Esophagus muscularis mucosa (tissue), 4 donors: Measurements from ENCODE around the gene ABCB4.

ENCODE experiments used
- CTCF ChIP-seq, 3 experiments: fragments of 200-600 bp in 2 of 3; fragments of 450-650 bp in 1 of 3; sonication (generic) in 2 of 3; IDR thresholded peaks; one replicate each; pipeline ENCODE4 v1.5.1; 2017 to 2019; ENCODE audit warnings: antibody characterized with exemption in 3 of 3, mild to moderate bottlenecking in 2 of 3, moderate library complexity in 1 of 3
- EP300 ChIP-seq: sonication (generic); formaldehyde crosslinking; IDR thresholded peaks from one replicate; pipeline ENCODE4 v1.6.1; 2017; ENCODE audit warnings: antibody characterized with exemption
- POLR2A ChIP-seq: fragments of 450-650 bp; IDR thresholded peaks from one replicate; pipeline ENCODE4 v1.6.1; 2017; ENCODE audit warnings: antibody characterized with exemption, moderate library complexity, mild to moderate bottlenecking, low read depth

- TF ChIP-seq CTCF (IDR thresholded peaks at IDR 0.05), result no peak
- no peak for TF ChIP-seq EP300
- no peak for TF ChIP-seq POLR2A
These were observed 30.2 kb upstream of the ABCB4 start for GRCh38 chr7:87505557-87506245.
